Lower leg skin (tissue), 4 donors: ENCODE results near the gene CAMTA2. TPM values are rescaled to one million over a fixed set of nuclear protein-coding genes. Genes with fewer than 3 reads are reported as not detected.

Experiments used
- DNase-seq, 2 donors: peaks; one replicate each; pipeline ENCODE4 v3.0.0-alpha.2; 2019; ENCODE audit warnings: low spot score in 2 of 2
- H3K4me3 ChIP-seq: fragments of 200-600 bp; sonication (generic); 2 replicates; pipeline ENCODE4 v1.5.1; 2017; ENCODE audit warnings: mild to moderate bottlenecking, low read depth; ENCODE audit not compliant: poor library complexity, severe bottlenecking
- POLR2A ChIP-seq, 2 donors: fragments of 450-650 bp; IDR thresholded peaks; one replicate each; pipeline ENCODE4 v1.6.1; 2016 to 2017; ENCODE audit warnings: antibody characterized with exemption in 2 of 2, mild to moderate bottlenecking in 1 of 2, moderate library complexity in 1 of 2
- WGBS, 2 donors: methylation state at CpG; one replicate each; pipeline ENCODE4 v1.1.5; 2018; 5-methylcytosine and 5-hydroxymethylcytosine counted together
- intact Hi-C: fragments of 100-400 bp; cut with DNase I; formaldehyde crosslinking; loops from one replicate; pipeline ENCODE4 v1.15.0; 2023; ENCODE audit warnings: low total_unique reads
- total RNA-seq, 4 donors: library from RNA; depleted of rRNA; stranded (reverse); fragments of >200 nt; gene quantifications; one replicate each; pipeline ENCODE4 v1.1.0, GENCODE V29; 2016
- TF ChIP-seq, protein P1 (sequence below), 3 donors: fragments of 450-650 bp; IDR thresholded peaks; one replicate each; pipeline ENCODE4 v1.5.1; 2016; ENCODE audit warnings: antibody characterized with exemption in 3 of 3, mild to moderate bottlenecking in 3 of 3, moderate library complexity in 2 of 3

CAMTA2 gene
- total RNA-seq, 4 donors from 2014 or later: 21.7 to 35.3 (median 30.6) TPM

- H3K4me3 ChIP-seq: no peak overlapping the region
- TF ChIP-seq, protein P1, sequence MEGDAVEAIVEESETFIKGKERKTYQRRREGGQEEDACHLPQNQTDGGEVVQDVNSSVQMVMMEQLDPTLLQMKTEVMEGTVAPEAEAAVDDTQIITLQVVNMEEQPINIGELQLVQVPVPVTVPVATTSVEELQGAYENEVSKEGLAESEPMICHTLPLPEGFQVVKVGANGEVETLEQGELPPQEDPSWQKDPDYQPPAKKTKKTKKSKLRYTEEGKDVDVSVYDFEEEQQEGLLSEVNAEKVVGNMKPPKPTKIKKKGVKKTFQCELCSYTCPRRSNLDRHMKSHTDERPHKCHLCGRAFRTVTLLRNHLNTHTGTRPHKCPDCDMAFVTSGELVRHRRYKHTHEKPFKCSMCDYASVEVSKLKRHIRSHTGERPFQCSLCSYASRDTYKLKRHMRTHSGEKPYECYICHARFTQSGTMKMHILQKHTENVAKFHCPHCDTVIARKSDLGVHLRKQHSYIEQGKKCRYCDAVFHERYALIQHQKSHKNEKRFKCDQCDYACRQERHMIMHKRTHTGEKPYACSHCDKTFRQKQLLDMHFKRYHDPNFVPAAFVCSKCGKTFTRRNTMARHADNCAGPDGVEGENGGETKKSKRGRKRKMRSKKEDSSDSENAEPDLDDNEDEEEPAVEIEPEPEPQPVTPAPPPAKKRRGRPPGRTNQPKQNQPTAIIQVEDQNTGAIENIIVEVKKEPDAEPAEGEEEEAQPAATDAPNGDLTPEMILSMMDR (IDR thresholded peaks at IDR 0.05): no peak
- no peak for TF ChIP-seq POLR2A (IDR thresholded peaks at IDR 0.05)
- WGBS, 2 donors: 78 to 89% methylated on average over 15 to 16 of the region's 16 CpGs
- intact Hi-C loops: no loop called here
- no peak for DNase-seq
These were observed 17.8 kb downstream of the CAMTA2 start for GRCh38 chr17:4969551-4970173.

DNA sequence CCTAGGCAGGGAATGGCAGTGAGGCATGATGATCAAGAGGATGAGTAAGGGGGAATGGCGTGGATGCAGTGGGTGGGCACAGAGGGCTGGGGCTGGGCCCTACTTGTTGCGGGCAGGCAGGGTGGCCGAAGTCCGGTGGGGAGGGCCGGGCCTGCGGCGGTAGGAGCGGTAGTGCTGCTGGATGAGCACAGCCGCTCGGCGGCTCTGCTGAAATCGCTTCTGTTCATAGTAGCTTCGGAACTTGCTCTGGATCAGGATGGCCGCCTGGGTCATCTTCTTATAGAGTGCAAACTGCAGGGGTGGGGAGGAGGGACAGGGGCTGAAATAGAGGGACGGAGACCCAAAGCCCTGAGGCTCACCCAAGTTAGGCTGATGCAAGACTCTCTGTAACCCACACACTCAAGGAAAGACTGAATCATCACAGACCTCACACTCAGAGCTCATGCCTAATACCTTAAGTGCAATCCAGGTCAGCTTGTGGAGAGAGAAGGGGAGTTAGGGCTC, 18.4 kb downstream of the CAMTA2 start:
- DNase-seq: no peak
- TF ChIP-seq POLR2A (IDR thresholded peaks at IDR 0.05): no peak
- TF ChIP-seq, protein P1 (IDR thresholded peaks at IDR 0.05): no peak
- no peak overlapping the region for H3K4me3 ChIP-seq
- intact Hi-C loops: no loop called here
- 76 to 82% methylated on average over 15 of the region's 15 CpGs for WGBS, 2 donors

DNA sequence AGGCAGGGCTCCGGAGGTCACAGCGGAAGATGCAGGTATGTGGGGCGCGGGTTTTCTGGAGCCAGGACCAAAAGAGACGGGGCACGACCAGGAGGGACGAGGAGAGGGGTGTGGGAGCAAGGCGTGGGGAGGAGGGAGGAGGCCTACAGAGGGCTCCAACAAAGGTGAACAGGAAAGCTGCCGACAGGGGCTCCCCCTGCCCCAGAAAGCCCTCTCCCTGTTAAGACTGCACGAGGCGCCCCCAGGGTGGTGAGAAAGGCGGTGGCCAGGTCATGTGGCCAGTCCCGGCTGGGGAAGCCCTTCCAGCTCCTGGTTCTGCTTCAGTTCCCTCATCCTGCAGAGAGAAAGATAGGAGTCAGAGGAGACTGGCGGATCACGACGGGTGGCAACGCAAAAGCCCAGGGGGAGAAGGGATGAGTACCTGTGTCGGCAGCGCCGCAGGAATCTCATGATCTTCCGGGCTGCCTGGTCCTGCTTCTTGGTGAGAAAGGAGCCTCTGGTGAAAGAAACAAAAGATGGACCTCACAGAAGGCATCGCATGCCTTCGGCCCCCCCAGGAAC, 18.9 kb downstream of the CAMTA2 start:
- 29 to 32% methylated on average over 23 of the region's 23 CpGs for WGBS, 2 donors
- TF ChIP-seq, protein P1 (IDR thresholded peaks at IDR 0.05): no peak
- TF ChIP-seq POLR2A (IDR thresholded peaks at IDR 0.05): no peak
- no peak for DNase-seq
- intact Hi-C loops: no loop called here
- no peak overlapping the region for H3K4me3 ChIP-seq

DNA sequence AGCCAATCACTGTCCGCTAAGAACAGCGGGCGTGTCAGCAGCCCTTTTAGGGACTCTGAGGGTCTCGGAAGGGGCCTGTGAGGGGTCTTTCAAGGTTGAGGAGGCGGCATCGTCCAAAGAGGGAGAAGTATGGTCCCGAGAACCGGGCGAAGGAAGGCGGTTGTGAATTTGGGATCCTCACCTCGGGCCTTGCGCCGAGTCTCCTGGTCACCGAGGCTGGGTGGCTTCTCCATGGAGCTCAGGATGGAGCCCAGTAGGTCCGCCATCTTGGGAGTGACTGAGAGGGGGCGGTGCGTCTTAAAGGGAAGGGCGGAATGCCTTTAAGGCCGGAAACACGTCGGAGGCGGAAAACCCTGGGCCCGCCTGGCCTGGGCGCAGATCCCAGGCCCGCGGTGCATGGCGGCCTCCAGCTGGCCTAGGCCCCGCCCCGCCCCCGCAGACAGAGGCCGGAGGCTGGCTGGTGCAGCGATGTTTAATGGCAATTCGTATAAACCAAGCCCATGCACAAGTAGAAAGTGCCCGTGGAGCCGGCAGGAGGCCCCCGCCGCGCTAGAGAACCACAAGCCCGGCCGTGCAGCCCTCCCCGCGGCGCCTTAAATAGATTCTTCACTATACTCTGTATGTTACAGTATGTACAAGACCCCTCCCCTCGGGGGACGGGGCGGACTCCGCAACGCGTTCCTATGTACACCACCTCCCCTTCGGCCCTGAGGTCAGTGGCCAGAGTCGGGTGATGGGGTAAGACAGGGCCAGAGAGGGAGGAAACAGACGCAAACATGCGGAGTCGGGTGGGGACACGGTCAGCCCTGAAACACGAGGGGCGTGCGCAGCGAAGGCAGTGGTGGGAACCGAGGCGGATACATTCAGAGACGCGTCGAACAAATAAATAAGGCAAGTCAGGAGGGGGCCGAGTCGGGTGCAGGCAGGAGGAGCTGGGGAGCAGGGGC, 19.7 kb downstream of the CAMTA2 start, which contains the start of gene SPAG7:
Gene SPAG7, minus strand, starts transcription at position 279 of the 947 bp plus-strand sequence. Its CDS starts 13 bp downstream, at position 266.
- 0% methylated on average over 60 to 65 of the region's 66 CpGs for WGBS, 2 donors
- peak within 1 kb of the TSS; percentile 52 for H3K4me3 ChIP-seq
- TF ChIP-seq, protein P1 (IDR thresholded peaks at IDR 0.05): no peak
- TF ChIP-seq POLR2A (IDR thresholded peaks at IDR 0.05): peak in 1 of 2 donors; percentile 20
- DNase-seq: peak; percentile 94 to 99
- intact Hi-C loops: no loop called here

DNA sequence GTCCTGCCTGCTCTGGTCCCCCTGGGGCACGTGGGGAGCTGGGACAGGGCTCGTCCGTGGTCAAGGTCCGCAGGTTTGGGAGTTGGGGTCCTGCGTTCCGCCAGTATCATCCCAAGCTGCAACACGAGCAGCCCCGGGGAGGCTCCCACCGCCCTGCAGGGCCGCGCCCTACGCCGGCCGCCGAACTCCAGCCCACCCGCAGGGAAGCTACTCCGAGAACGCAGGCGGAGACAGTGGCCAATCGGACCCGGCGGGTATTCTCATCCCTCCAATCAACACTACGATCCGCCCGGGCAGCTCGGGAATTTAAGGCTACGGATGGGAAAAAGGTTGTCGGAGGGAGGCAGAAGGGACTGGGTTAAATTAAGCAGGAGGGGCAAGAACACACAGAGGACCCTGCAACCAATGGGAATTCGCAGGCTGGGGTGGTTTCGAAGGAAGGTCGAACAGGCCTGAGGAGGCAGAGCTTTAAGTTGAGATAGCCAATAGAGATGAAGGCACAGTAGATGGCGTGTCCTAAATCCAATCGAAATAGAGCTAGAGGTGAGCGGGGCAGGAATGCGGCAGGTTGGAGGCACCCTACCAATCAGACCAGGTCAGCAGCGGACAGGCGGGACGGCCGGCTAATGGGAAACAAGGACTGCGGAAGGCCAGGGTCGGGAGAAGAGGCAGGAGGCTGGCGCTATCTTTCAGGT, 20.5 kb downstream of the CAMTA2 start:
- no peak for TF ChIP-seq POLR2A (IDR thresholded peaks at IDR 0.05)
- TF ChIP-seq, protein P1 (IDR thresholded peaks at IDR 0.05): no peak
- peak overlapping the region; percentile 52 for H3K4me3 ChIP-seq
- DNase-seq: peak; percentile 99
- WGBS, 2 donors: 0% methylated on average over 30 to 33 of the region's 42 CpGs
- intact Hi-C loops: no loop called here
